Measurements from ENCODE around the gene TTC7B. TPM values are rescaled to one million over a fixed set of nuclear protein-coding genes. Genes with fewer than 3 reads are reported as not detected.

TTC7B gene
- total RNA-seq, 2 experiments from 2014 or later = 1.2 to 1.3 TPM

- CTCF ChIA-PET = no interaction called here
- H3K4me1 Mint-ChIP-seq (ENCODE audit: low read depth) = no peaks in the 10 kb centered on the region
- no peaks in the 10 kb centered on the region for H3K36me3 Mint-ChIP-seq (ENCODE audit: low read depth)
These were observed 242.7 kb downstream of the TTC7B start for GRCh38 chr14:90573385-90574105.

GRCh38 chr14:90572441-90573150 is 243.6 kb downstream of the TTC7B start:
- Histone ChIP-seq H3K4me3 (ENCODE audit: low read length) (no peak overlapping the region), H3K36me3 (ENCODE audit: insufficient read depth, low read length) (no peaks in the 10 kb centered on the region), H3K27me3 (ENCODE audit: control insufficient read depth in 1 of 2, insufficient read depth in 2 of 2, low read length in 2 of 2) (no peaks in the 10 kb centered on the region), H3K4me1 (ENCODE audit: insufficient read depth, low read length) (no peaks in the 10 kb centered on the region), H3K9me3 (ENCODE audit: control insufficient read depth in 1 of 2, insufficient read depth in 1 of 2, low read length in 2 of 2) (no peaks in the 10 kb centered on the region), H3K27ac (ENCODE audit: low read depth in 1 of 2, low read length in 2 of 2) (no peak overlapping the region)
- no peaks in the 10 kb centered on the region for H3K9me3 Mint-ChIP-seq
- DNase-seq (no peak), ATAC-seq (ENCODE audit: poor library complexity) (no peak)
- H3K27me3 Mint-ChIP-seq = no peaks in the 10 kb centered on the region
- intact Hi-C loops (cut with DNase I, micrococcal nuclease) = no loop called here
- ChIA-PET CTCF (no interaction called here), POLR2A (no interaction called here)
- H3K4me3 Mint-ChIP-seq = no peak overlapping the region
- TF ChIP-seq CTCF (IDR thresholded peaks at IDR 0.05) = no peak
- no peak overlapping the region for H3K27ac Mint-ChIP-seq
- H3K36me3 Mint-ChIP-seq (ENCODE audit: low read depth) = no peaks in the 10 kb centered on the region
- no peaks in the 10 kb centered on the region for H3K4me1 Mint-ChIP-seq (ENCODE audit: low read depth)

More at GRCh38 chr14:90573385-90574105, 242.7 kb downstream of the TTC7B start:
- Mint-ChIP-seq H3K4me3 (no peak overlapping the region), H3K27me3 (no peaks in the 10 kb centered on the region), H3K27ac (no peak overlapping the region), H3K9me3 (no peaks in the 10 kb centered on the region)
- DNase-seq (no peak), ATAC-seq (ENCODE audit: poor library complexity) (no peak)
- intact Hi-C loops (cut with DNase I, micrococcal nuclease) = no loop called here
- POLR2A ChIA-PET = no interaction called here
- H3K27me3 ChIP-seq (ENCODE audit: control insufficient read depth in 1 of 2, insufficient read depth in 2 of 2, low read length in 2 of 2) = no peaks in the 10 kb centered on the region
- no peaks in the 10 kb centered on the region for H3K4me1 ChIP-seq (ENCODE audit: insufficient read depth, low read length)
- H3K9me3 ChIP-seq (ENCODE audit: control insufficient read depth in 1 of 2, insufficient read depth in 1 of 2, low read length in 2 of 2) = no peaks in the 10 kb centered on the region
- no peak overlapping the region for H3K27ac ChIP-seq (ENCODE audit: low read depth in 1 of 2, low read length in 2 of 2)
- H3K4me3 ChIP-seq (ENCODE audit: low read length) = no peak overlapping the region
- H3K36me3 ChIP-seq (ENCODE audit: insufficient read depth, low read length) = no peaks in the 10 kb centered on the region
- TF ChIP-seq CTCF (IDR thresholded peaks at IDR 0.05) = no peak

GRCh38 chr14:90571149-90571947 is 244.9 kb downstream of the TTC7B start:
- no peak overlapping the region for H3K4me3 Mint-ChIP-seq
- H3K9me3 Mint-ChIP-seq = no peaks in the 10 kb centered on the region
- Histone ChIP-seq H3K9me3 (ENCODE audit: control insufficient read depth in 1 of 2, insufficient read depth in 1 of 2, low read length in 2 of 2) (no peaks in the 10 kb centered on the region), H3K4me1 (ENCODE audit: insufficient read depth, low read length) (no peaks in the 10 kb centered on the region), H3K27me3 (ENCODE audit: control insufficient read depth in 1 of 2, insufficient read depth in 2 of 2, low read length in 2 of 2) (no peaks in the 10 kb centered on the region), H3K36me3 (ENCODE audit: insufficient read depth, low read length) (no peaks in the 10 kb centered on the region), H3K27ac (ENCODE audit: low read depth in 1 of 2, low read length in 2 of 2) (no peak overlapping the region), H3K4me3 (ENCODE audit: low read length) (no peak overlapping the region)
- no peaks in the 10 kb centered on the region for H3K4me1 Mint-ChIP-seq (ENCODE audit: low read depth)
- no peak for TF ChIP-seq CTCF (IDR thresholded peaks at IDR 0.05)
- intact Hi-C loops (cut with DNase I, micrococcal nuclease) = no loop called here
- no peaks in the 10 kb centered on the region for H3K27me3 Mint-ChIP-seq
- ATAC-seq (ENCODE audit: poor library complexity) (no peak), DNase-seq (no peak)
- CTCF ChIA-PET = no interaction called here
- H3K36me3 Mint-ChIP-seq (ENCODE audit: low read depth) = no peaks in the 10 kb centered on the region
- H3K27ac Mint-ChIP-seq = no peak overlapping the region
- POLR2A ChIA-PET = no interaction called here

All from CD4-positive, alpha-beta T cell (primary cell).